IPS-11a (cell line): Measurements from ENCODE around the gene COQ5.

Source experiments
- H3K4me3 ChIP-seq: one replicate; pipeline ENCODE4 v1.5.1; 2013; ENCODE audit warnings: low read depth, low read length, control low read depth

COQ5 gene

GRCh38 chr12:120460157-120460556, 68.8 kb downstream of the COQ5 start:
- H3K4me3 ChIP-seq, result no peak overlapping the region

GRCh38 chr12:120457133-120457532, 71.8 kb downstream of the COQ5 start:
- H3K4me3 ChIP-seq, result no peak overlapping the region

- H3K4me3 ChIP-seq, result no peak overlapping the region
Measured at GRCh38 chr12:120455302-120455701, 73.7 kb downstream of the COQ5 start.

GRCh38 chr12:120453977-120454376, 75.0 kb downstream of the COQ5 start:
- no peak overlapping the region for H3K4me3 ChIP-seq
